Peyer's patch (tissue), 4 donors: ENCODE results near the gene MICOS13. TPM values are rescaled to one million over a fixed set of nuclear protein-coding genes. Genes with fewer than 3 reads are reported as not detected.

ENCODE experiments used
- DNase-seq, 3 donors: peaks; one replicate each; pipeline ENCODE4 v3.0.0-alpha.2; 2017 to 2019
- H3K27ac ChIP-seq, 4 donors: fragments of 200-600 bp; sonication (generic); one replicate each; pipeline ENCODE4 v1.5.1; 2016 to 2019
- H3K27me3 ChIP-seq, 2 donors: fragments of 200-600 bp; sonication (generic); one replicate each; pipeline ENCODE4 v1.5.1; 2019
- H3K36me3 ChIP-seq, 3 donors: fragments of 200-600 bp; sonication (generic); one replicate each; pipeline ENCODE4 v1.5.1; 2016 to 2019
- H3K4me1 ChIP-seq, 4 donors: fragments of 200-600 bp; sonication (generic); one replicate each; pipeline ENCODE4 v1.5.1; 2016 to 2019
- H3K4me3 ChIP-seq, 4 donors: fragments of 200-600 bp; sonication (generic); 1 replicate in 3 of 4; 2 replicates in 1 of 4; pipeline ENCODE4 v1.5.1; 2016 to 2019; ENCODE audit warnings: mild to moderate bottlenecking in 1 of 4
- H3K9me3 ChIP-seq, 4 donors: fragments of 200-600 bp; sonication (generic); one replicate each; pipeline ENCODE4 v1.5.1; 2016 to 2019; ENCODE audit warnings: mild to moderate bottlenecking in 1 of 4
- CTCF ChIP-seq, 6 experiments: fragments of 450-650 bp in 4 of 6; fragments of 200-600 bp in 2 of 6; sonication (generic) in 1 of 6; IDR thresholded peaks; one replicate each; pipeline ENCODE4 v1.5.1; 2017 to 2019; ENCODE audit warnings: antibody characterized with exemption in 6 of 6, mild to moderate bottlenecking in 3 of 6, moderate library complexity in 1 of 6
- POLR2A ChIP-seq, 2 donors: fragments of 450-650 bp; IDR thresholded peaks; one replicate each; pipeline ENCODE4 v1.5.1; 2017; ENCODE audit warnings: antibody characterized with exemption in 2 of 2, mild to moderate bottlenecking in 2 of 2, moderate library complexity in 2 of 2
- total RNA-seq, 4 donors: library from RNA; depleted of rRNA; stranded (reverse); fragments of >200 nt; gene quantifications; one replicate each; pipeline ENCODE4 v1.1.0, GENCODE V29; 2016

The MICOS13 gene
- total RNA-seq, 4 donors from 2014 or later: 11.6 to 48.0 (median 40.0) TPM

GRCh38 chr19:5718579-5719273 lies 38.4 kb upstream of the MICOS13 start:
- Histone ChIP-seq H3K4me1 (peaks cover 0 to 17% (median 10%) of the 10 kb centered on the region in 4 donors), H3K9me3 (no peaks in the 10 kb centered on the region), H3K27me3 (no peaks in the 10 kb centered on the region), H3K36me3 (peaks cover 0 to 4% (median 0%) of the 10 kb centered on the region in 3 donors), H3K27ac (peak overlapping the region in 2 of 4 donors; percentile 94 to 95), H3K4me3 (peak overlapping the region; percentile 78 to 100 (median 98))
- no peak for DNase-seq
- no peak for TF ChIP-seq CTCF (IDR thresholded peaks at IDR 0.05)
- TF ChIP-seq POLR2A (IDR thresholded peaks at IDR 0.05): no peak

- Histone ChIP-seq H3K36me3 (peaks cover 0 to 10% (median 0%) of the 10 kb centered on the region in 3 donors), H3K9me3 (no peaks in the 10 kb centered on the region), H3K4me1 (peaks cover 0 to 17% (median 10%) of the 10 kb centered on the region in 4 donors), H3K27ac (no peak overlapping the region), H3K4me3 (peak overlapping the region in 1 of 4 donors; percentile 96), H3K27me3 (no peaks in the 10 kb centered on the region)
- DNase-seq: no peak
- no peak for TF ChIP-seq CTCF (IDR thresholded peaks at IDR 0.05)
- TF ChIP-seq POLR2A (IDR thresholded peaks at IDR 0.05): no peak
These were observed 37.8 kb upstream of the MICOS13 start for GRCh38 chr19:5718037-5718578.

GRCh38 chr19:5717215-5717935 lies 37.1 kb upstream of the MICOS13 start:
- Histone ChIP-seq H3K4me1 (peaks cover 0 to 17% (median 10%) of the 10 kb centered on the region in 4 donors), H3K27ac (no peak overlapping the region), H3K27me3 (no peaks in the 10 kb centered on the region), H3K36me3 (peaks cover 0 to 17% (median 0%) of the 10 kb centered on the region in 3 donors), H3K9me3 (no peaks in the 10 kb centered on the region), H3K4me3 (no peak overlapping the region)
- DNase-seq: no peak
- TF ChIP-seq POLR2A (IDR thresholded peaks at IDR 0.05) (no peak), CTCF (IDR thresholded peaks at IDR 0.05) (no peak)

GRCh38 chr19:5714816-5715215 lies 34.5 kb upstream of the MICOS13 start:
- H3K36me3 ChIP-seq: peaks cover 0 to 43% (median 0%) of the 10 kb centered on the region in 3 donors
- peaks cover 0 to 17% (median 10%) of the 10 kb centered on the region in 4 donors for H3K4me1 ChIP-seq
- H3K4me3 ChIP-seq: no peak overlapping the region
- H3K27ac ChIP-seq: no peak overlapping the region
- no peak for DNase-seq
- H3K9me3 ChIP-seq: no peaks in the 10 kb centered on the region
- H3K27me3 ChIP-seq: no peaks in the 10 kb centered on the region
- no peak for TF ChIP-seq CTCF (IDR thresholded peaks at IDR 0.05)
- no peak for TF ChIP-seq POLR2A (IDR thresholded peaks at IDR 0.05)

- no peak for TF ChIP-seq CTCF (IDR thresholded peaks at IDR 0.05)
- TF ChIP-seq POLR2A (IDR thresholded peaks at IDR 0.05): no peak
- Histone ChIP-seq H3K27ac (no peak overlapping the region), H3K27me3 (no peaks in the 10 kb centered on the region), H3K9me3 (no peaks in the 10 kb centered on the region), H3K4me1 (peaks cover 0 to 5% (median 0%) of the 10 kb centered on the region in 4 donors), H3K4me3 (no peak overlapping the region), H3K36me3 (peaks cover 0 to 54% (median 0%) of the 10 kb centered on the region in 3 donors)
- DNase-seq: no peak
These were observed 32.9 kb upstream of the MICOS13 start for GRCh38 chr19:5713228-5713627.
